SHP77 (cell line): Measurements from ENCODE around the gene GRM3.
A peak's percentile ranks its signal among the peaks of the same experiment; 100 is the strongest.
"Not testable (repeated sequence)": the region's sequence is repeated elsewhere in the genome, so short reads cannot be mapped to it uniquely, and the experiment has no call there.

Experiments
- DNase-seq, 2 experiments: peaks; one replicate each; lab custom pipeline; 2025; lab: John Stamatoyannopoulos, UW

The GRM3 gene

GRCh38 chr7:86643561-86644281 lies at the start of gene GRM3:
Gene GRM3, plus strand, starts transcription at chr7:86643909. Its CDS starts 121,237 bp downstream, at chr7:86765146.
- no peak for DNase-seq

GRCh38 chr7:86598311-86598710 lies 45.4 kb upstream of the GRM3 start:
- no peak for DNase-seq

GRCh38 chr7:86598721-86599120 lies 45.0 kb upstream of the GRM3 start:
- DNase-seq: no peak

- peak in 1 of 2 experiments; percentile 14 for DNase-seq
Measured at GRCh38 chr7:86600506-86601290, 43.0 kb upstream of the GRM3 start.

- DNase-seq: not testable (repeated sequence)
Measured at GRCh38 chr7:86615711-86616110, 28.0 kb upstream of the GRM3 start.

GRCh38 chr7:86644282-86645224 lies 844 bp downstream of the GRM3 start:
- no peak for DNase-seq

- DNase-seq: no peak
Measured at GRCh38 chr7:86645225-86645608, 1.5 kb downstream of the GRM3 start.

- DNase-seq: no peak
Measured at GRCh38 chr7:86645676-86646276, 2.1 kb downstream of the GRM3 start.

- no peak for DNase-seq
Measured at GRCh38 chr7:86647385-86648094, 3.8 kb downstream of the GRM3 start.

GRCh38 chr7:86648169-86648568 lies 4.5 kb downstream of the GRM3 start:
- DNase-seq: no peak

GRCh38 chr7:86653919-86654659 lies 10.4 kb downstream of the GRM3 start:
- DNase-seq: peak in 1 of 2 experiments; percentile 16

GRCh38 chr7:86657948-86658347 lies 14.2 kb downstream of the GRM3 start:
- DNase-seq: no peak

- DNase-seq: no peak
Measured at GRCh38 chr7:86660950-86661462, 17.3 kb downstream of the GRM3 start.

GRCh38 chr7:86664486-86664885 lies 20.8 kb downstream of the GRM3 start:
- DNase-seq: no peak

- no peak for DNase-seq
Measured at GRCh38 chr7:86664991-86665390, 21.3 kb downstream of the GRM3 start.

- no peak for DNase-seq
Measured at GRCh38 chr7:86665669-86666068, 22.0 kb downstream of the GRM3 start.

- DNase-seq: peak; percentile 6 to 25
Measured at GRCh38 chr7:86667732-86668131, 24.0 kb downstream of the GRM3 start.

GRCh38 chr7:86668315-86668714 lies 24.6 kb downstream of the GRM3 start:
- no peak for DNase-seq

- no peak for DNase-seq
Measured at GRCh38 chr7:86687831-86688230, 44.1 kb downstream of the GRM3 start.

GRCh38 chr7:86689363-86689762 lies 45.7 kb downstream of the GRM3 start:
- DNase-seq: no peak
